GDM1 (cell line): Measurements from ENCODE around the gene ATP5ME.
"Not testable (repeated sequence)": the region's sequence is repeated elsewhere in the genome, so short reads cannot be mapped to it uniquely, and the experiment has no call there.

Experiments used
- DNase-seq: peaks from one replicate; lab custom pipeline; 2025; lab: John Stamatoyannopoulos, UW

The ATP5ME gene

DNA sequence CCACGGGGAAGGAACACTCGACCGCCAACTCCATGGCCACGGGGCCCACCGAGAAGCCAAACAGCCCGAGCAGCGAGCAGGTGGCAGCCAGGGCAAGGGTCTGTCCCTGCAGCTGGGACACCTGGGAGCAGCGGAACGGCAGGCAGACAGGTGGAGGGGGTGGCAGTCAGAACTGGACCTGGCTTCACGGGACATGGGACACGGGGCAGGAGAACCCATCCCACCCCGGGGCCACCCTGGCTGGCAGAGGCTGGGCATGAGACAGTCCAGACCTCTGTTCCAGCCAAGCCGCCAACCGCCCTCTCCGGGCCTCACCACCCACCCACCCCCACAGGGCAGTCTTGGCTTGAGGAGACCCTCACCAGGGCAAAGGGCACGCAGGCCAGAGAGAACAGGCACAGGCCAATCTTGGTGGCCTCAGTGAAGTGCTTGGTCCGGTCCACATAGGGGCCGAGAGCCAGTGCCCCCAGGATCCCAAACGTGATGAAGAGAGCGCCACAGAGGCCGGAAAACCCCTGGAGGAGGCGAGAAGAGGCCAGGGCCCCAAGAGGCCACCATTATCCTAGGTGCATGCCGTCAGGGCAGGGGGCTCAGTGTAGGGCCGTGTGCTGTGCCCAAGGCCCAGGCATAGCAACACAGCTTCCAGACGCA is 9.3 kb upstream of the ATP5ME start:
- no peak for DNase-seq

DNA sequence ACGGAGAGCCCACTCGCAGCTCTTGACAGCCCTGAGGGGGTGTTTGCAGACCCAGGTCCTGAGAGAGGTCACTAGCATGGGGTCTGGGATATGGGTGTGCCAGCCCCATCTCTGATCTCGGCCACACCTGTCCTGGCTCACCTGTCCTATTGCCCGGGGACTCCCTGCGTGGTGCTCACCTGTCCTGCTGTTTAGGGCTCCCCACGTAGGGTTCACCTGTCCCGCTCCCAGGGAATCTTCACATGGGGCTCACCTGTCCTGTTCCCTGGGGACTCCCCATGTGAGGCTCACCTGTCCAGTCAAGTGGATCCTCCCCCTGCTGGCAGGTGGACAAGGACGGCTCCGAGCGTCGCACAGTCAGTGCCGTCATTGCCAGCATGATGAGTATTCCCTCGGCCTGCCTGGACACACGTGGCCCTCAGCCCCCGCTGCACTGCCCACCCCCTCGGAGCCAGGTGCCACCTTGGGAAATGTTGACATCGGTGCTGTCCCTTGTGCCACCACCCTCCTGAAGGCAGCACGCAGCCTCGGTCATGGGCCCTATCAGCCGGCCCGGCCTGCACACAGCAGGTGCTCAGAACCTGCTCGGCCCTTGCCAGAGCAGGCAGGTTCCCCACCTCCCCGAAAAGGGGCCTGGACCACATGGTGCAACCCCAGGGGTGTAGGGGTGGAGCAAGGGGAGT is 8.6 kb upstream of the ATP5ME start:
- DNase-seq = no peak

DNA sequence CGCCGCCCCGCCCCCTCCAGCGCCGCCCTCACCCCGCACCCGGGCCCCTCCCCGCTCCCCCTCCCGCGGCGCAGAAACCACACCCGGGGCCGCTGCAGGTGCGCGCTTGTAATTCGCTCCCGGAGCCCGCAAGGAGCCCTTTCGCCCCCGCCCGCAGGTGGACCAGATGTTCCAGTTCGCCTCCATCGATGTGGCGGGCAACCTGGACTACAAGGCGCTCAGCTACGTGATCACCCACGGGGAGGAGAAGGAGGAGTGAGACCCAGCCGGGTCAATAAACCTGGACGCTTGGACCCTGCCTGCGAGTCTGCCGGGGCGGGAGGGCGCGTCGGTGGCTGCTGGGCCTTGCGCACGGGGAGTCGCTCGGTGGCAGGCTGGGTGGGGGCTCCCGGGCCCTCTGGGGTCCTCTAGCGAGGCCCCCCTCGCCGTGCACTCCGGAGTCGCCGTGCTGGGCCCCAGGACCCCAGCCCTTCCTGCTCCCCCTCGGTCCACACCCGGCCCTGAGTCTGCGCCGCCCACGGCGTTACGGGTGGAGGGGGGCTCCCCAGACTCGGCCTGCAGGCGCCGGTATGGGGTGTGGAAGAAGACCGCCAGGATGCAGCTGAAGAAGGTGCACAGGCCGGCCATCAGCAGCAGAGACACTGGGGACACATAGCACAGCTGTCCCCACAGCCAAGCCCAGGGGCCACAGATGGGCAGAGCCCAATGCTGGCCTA is 7.8 kb upstream of the ATP5ME start:
- no peak for DNase-seq

GRCh38 chr4:680928-681645 is 7.0 kb upstream of the ATP5ME start:
- no peak for DNase-seq

- no peak for DNase-seq
Measured at GRCh38 chr4:680551-680927, 6.5 kb upstream of the ATP5ME start.

DNA sequence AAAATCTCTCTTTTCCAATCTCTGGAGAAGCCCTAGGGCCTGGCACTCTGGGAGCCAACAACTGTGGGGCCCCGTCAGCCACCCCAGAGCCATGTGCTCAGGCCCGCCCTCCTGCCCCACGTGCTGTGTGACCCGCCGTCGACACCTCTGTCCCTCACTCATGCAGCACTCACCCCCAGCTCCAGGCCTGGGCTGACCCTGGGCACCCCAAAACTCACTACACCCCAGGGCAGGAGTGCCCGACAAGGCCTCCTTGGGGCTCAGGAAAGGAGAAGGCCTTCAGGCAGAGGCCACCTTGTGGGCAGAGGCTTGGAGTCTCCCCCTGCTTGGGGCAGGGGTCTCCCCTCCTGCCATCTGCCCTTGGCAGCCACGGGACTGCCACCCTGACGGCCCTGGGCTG is 6.0 kb upstream of the ATP5ME start:
- DNase-seq = no peak

GRCh38 chr4:679629-680028 is 5.6 kb upstream of the ATP5ME start:
- no peak for DNase-seq

GRCh38 chr4:679104-679481 is 5.0 kb upstream of the ATP5ME start:
- DNase-seq = no peak

DNA sequence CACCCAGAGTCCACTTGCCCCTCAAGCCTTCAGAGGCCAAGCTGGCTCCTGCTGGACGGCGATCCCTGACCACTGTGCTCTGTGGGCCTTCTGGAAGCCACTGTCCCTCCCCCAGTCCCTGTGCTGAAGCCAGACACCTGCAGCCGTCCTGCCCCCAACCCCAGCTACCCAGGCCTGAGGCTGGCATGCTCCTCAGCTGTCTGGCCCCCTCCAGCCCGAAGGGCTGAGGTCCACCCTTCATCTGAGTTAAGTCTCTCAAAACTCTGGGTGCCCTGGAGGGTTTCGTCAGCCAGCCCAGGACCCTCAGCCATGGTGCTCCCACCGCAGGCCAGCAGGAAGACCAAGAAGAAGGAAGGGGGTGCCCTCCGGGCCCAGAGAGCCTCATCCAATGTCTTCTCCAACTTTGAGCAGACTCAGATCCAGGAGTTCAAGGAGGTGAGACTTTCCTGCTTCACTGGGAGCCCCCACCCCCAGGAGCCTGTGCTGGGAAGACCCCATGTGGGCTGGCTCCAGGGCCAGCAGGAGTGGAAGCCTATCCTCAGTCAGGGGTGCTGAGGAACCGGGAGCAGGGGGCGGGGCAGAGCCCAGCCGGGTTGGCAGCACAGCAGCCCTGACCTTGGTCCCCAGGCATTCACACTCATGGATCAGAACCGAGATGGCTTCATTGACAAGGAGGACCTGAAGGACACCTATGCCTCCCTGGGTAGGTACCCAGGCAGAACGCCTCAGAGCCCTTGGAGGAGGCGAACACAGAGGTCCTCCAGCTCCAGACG is 4.4 kb upstream of the ATP5ME start:
- no peak for DNase-seq

GRCh38 chr4:677431-678293 is 3.6 kb upstream of the ATP5ME start:
- no peak for DNase-seq

DNA sequence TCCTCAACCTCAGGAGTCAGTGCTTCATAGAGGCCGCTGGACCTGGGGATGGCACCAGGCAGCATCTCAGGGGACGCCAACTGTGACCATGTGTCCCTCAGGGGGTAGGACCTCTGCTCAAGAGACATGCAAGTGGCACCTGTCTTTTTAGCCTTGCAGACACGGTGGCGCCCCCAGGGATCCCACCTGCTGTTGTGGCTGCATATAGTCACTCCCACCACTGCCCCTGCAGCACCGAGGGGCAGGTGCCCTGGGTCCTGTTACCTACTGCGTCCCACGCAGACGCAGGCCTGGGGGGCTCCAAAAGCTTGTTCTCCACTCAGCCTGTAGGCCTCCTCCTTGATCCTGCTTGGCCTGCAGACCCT is 2.8 kb upstream of the ATP5ME start:
- no peak for DNase-seq

DNA sequence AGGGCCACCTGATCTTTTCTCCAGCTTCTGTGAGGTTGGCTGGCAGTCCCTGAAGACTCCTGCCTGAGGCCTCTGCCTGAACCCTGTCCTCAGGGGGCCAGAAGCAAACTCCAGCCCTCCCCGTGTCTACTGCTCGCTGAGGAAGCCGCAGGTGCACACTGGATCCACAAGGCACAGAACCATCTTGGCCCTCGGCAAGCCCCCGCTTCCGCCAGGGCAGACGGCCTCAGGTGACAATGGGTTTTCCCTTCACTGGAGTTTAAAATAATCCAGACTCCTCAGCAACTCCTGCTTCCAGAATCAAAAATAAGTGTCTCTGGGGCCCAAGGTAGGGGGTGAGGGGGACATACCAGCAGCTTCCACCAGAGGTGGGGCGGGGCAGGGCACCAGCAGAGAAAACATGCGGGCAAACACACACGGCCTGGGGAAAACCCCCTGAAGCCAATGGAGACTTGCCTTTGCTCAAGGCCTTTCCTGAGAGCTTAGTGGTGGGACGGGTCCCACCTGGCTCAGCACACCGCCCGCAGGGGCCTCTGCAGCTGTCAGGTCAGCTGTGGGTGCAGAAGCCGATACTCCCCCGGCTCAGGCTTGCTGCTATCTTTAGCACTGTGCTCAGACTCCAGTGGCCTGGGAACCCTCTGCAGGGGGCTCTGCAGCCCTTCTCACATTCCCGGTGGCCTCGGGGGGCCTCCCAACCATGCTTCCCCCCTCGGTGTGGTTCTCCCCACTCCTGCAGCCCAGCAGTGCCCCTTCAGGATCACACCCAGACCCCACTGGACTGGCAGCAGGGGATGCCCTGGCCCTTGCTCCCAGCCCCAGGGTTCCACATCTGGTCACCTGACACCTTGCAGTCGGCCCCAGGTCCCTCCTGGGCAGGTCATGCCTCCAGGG is 2.1 kb upstream of the ATP5ME start:
- DNase-seq = no peak

DNA sequence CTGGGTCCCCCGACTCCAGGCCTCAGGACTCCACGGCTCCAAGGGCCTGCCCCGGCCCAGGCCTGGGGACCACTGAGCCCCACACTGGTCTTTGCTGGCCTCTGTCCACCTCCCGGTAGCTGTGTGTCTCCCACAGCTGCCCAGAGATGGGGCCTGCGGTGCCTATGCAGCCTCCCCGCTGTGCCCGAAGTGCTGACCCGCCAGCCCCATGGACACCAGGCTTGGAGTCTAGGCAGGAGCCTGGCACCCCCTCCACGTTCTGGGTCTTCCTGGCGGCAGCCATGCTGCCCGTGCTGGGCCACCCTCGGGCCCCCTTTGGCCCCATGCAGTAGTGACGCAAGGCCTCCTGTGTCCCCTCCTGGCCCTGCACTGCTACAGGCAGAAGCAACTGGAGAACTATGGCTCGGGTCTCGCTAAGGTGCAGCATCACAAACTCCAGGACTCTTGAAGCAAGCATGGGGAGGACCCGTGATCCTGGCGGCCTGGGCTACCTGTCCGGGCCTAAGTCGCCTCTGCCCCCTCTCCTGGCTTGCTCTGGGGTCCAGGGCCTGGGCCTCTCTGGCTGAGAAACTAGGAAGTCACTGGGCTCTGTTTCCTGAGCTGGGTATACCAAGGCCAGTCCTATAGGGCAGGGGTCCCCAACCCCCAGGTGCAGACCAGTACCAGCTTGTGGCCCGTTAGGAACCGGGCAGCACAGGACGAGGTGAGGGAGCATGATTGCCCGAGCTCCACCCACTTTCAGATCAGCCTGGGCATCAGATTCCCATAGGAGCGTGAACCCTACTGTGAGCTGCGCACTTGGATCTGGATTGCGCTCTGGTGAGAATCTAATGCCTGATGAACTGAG is 1.2 kb upstream of the ATP5ME start:
- no peak for DNase-seq

DNA sequence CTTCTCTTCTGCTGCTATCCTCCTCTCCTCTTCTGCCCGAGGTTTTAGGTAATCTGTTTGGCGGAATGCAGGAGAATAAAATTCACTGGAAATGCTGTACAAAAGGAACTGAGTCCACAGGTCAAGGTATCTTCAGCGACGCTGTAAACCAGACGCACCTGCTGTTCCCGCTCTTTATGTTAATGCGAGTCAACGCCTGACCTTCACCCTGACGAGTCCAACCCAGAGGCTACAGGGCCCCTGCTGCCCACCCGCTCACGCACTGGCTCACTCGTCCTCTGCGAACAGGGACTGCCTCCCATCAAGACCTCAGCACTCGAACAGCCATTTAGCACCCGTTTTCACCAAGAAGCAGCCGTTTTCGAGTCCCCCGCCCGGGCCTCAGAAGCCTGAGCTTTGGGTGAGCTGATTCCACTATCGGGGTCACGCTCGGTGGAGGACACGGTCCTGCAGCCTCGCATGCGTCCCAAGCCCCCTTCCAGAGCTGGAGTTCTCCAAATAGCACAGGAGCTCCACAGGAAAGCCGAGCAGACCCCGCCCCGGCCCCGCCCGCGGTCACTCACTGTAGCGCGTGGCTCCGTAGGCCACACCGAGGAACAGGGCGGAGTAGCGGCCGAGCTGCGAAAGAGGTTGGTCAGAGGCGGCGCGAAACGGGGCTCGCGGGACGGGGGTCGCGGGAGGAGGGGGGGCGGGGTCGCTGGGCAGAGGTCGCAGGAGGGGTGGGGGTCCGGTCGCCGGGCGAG is 556 bp downstream of the ATP5ME start:
- DNase-seq = no peak

GRCh38 chr4:671769-672168 is 2.3 kb downstream of the ATP5ME start:
- DNase-seq = no peak

DNA sequence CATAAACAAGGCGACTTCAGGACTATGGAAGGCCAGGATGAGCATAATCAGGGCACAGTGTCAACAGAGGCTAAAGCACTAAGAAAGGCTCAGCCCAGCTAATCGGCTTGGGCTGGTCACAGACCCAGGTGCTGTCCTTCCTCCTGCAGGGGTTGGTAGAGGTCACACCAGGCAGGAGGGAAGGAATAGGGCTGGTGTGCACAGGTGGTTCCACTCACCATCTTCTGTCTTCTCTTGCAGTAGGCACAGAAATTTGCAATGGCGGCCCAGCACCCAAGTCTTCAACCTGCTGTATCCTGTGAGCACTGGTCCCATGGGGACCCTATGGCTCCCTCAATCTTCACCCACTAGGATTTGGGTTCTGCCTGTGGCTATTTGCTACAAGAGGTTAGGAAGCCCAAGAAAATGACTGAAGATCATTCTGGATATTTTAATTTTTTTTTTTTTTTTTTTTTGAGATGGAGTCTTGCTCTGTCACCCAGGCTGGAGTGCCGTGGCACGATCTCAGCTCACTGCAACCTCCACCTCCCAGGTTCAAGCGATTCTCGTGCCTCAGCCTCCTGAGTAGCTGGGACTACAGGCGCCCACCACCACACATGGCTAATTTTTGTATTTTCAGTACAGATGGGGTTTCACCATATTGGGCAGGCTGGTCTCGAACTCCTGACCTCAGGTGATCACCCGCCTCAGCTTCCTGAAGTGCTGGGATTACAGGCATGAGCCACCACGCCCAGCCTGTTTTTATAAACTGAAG is 4.1 kb downstream of the ATP5ME start:
- not testable (repeated sequence) for DNase-seq

- not testable (repeated sequence) for DNase-seq
Measured at GRCh38 chr4:668219-668618, 5.9 kb downstream of the ATP5ME start.

- DNase-seq = no peak
Measured at GRCh38 chr4:667545-667925, 6.5 kb downstream of the ATP5ME start.
